SH-SY5Y (cell line): ENCODE data around the gene AGPAT3.

Experiments
- GATA2 ChIP-seq: IDR thresholded peaks from 2 replicates; pipeline ENCODE4 v1.6.1; 2011; ENCODE audit warnings: mild to moderate bottlenecking, low read depth, low read length
- GATA3 ChIP-seq: IDR thresholded peaks from 2 replicates; pipeline ENCODE4 v1.6.1; 2011; ENCODE audit warnings: low read depth, mild to moderate bottlenecking, low read length, moderate library complexity

GRCh38 chr21:43835050-43835449, 30.0 kb upstream of the AGPAT3 start:
- TF ChIP-seq GATA3 = no peak
- TF ChIP-seq GATA2 = no peak
